ENCODE measurements around the gene RNFT2.
"Not testable (repeated sequence)": the region's sequence is repeated elsewhere in the genome, so short reads cannot be mapped to it uniquely, and the experiment has no call there.

RNFT2 gene

GRCh38 chr12:116710370-116711150 is 27.6 kb upstream of the RNFT2 start:
- FAIRE-seq: no peak

GRCh38 chr12:116712458-116713303 is 25.4 kb upstream of the RNFT2 start:
- no peak for FAIRE-seq

- no peak for FAIRE-seq
Observed at GRCh38 chr12:116713527-116713926, 24.6 kb upstream of the RNFT2 start.

- FAIRE-seq: no peak
Observed at GRCh38 chr12:116714175-116714574, 23.9 kb upstream of the RNFT2 start.

GRCh38 chr12:116717466-116718437 is 20.4 kb upstream of the RNFT2 start:
- FAIRE-seq: no peak

GRCh38 chr12:116718655-116719454 is 19.3 kb upstream of the RNFT2 start:
- no peak for FAIRE-seq

- no peak for FAIRE-seq
Observed at GRCh38 chr12:116719731-116720528, 18.2 kb upstream of the RNFT2 start.

- no peak for FAIRE-seq
Observed at GRCh38 chr12:116722245-116722644, 15.9 kb upstream of the RNFT2 start.

GRCh38 chr12:116726694-116727093 is 11.4 kb upstream of the RNFT2 start:
- no peak for FAIRE-seq

- no peak for FAIRE-seq
Observed at GRCh38 chr12:116727261-116727660, 10.9 kb upstream of the RNFT2 start.

GRCh38 chr12:116727891-116728290 is 10.2 kb upstream of the RNFT2 start:
- no peak for FAIRE-seq

GRCh38 chr12:116731801-116732200 is 6.3 kb upstream of the RNFT2 start:
- no peak for FAIRE-seq

GRCh38 chr12:116734156-116734768 is 3.9 kb upstream of the RNFT2 start:
- FAIRE-seq: no peak

GRCh38 chr12:116735084-116735483 is 3.0 kb upstream of the RNFT2 start:
- no peak for FAIRE-seq

GRCh38 chr12:116735951-116736599 is 2.0 kb upstream of the RNFT2 start:
- FAIRE-seq: no peak

- FAIRE-seq: no peak
Observed at GRCh38 chr12:116736962-116737773, 947 bp upstream of the RNFT2 start.

GRCh38 chr12:116739381-116739887 is 1.3 kb downstream of the RNFT2 start:
- no peak for FAIRE-seq

GRCh38 chr12:116742787-116743186 is 4.7 kb downstream of the RNFT2 start:
- not testable (repeated sequence) for FAIRE-seq

GRCh38 chr12:116744766-116745165 is 6.7 kb downstream of the RNFT2 start:
- no peak for FAIRE-seq

All from TTC549 (cell line).